WTC11 (cell line): ENCODE results near the gene RASGRP3. TPM values are rescaled to one million over a fixed set of nuclear protein-coding genes. Genes with fewer than 3 reads are reported as not detected.
"Not testable (repeated sequence)": the region's sequence is repeated elsewhere in the genome, so short reads cannot be mapped to it uniquely, and the experiment has no call there.

Experiments used
- ATAC-seq: fragments of 200-7000 bp; cut with Tn5 transposase; 2 replicates; pipeline ENCODE4 v1.10.0; 2021; ENCODE audit warnings: mild to moderate bottlenecking, moderate library complexity
- CTCF ChIA-PET: fragments of 300-600 bp; sonication (Branson Sonifier 250); formaldehyde crosslinking; loops from one replicate; lab custom pipeline; 2021; ENCODE audit warnings: antibody characterized with exemption; lab: Charles Lee
- POLR2A ChIA-PET: fragments of 350-600 bp; sonication (Branson Sonifier 250); formaldehyde crosslinking; loops from one replicate; lab custom pipeline; 2021; ENCODE audit warnings: antibody characterized with exemption; lab: Charles Lee
- DNase-seq: peaks from one replicate; pipeline ENCODE4 v3.0.0; 2021; ENCODE audit warnings: low spot score
- H3K27ac Mint-ChIP-seq: 2 replicates; pipeline ENCODE4 v1.8.0; 2021; ENCODE audit warnings: mixed read lengths
- H3K27me3 Mint-ChIP-seq: 2 replicates; pipeline ENCODE4 v1.8.0; 2021; ENCODE audit warnings: low read depth, mild to moderate bottlenecking, moderate library complexity, mixed read lengths
- H3K36me3 Mint-ChIP-seq: 2 replicates; pipeline ENCODE4 v1.8.0; 2021; ENCODE audit warnings: mixed read lengths
- H3K4me1 Mint-ChIP-seq: 2 replicates; pipeline ENCODE4 v1.8.0; 2022; ENCODE audit warnings: mixed read lengths
- H3K4me3 Mint-ChIP-seq: 2 replicates; pipeline ENCODE4 v1.8.0; 2021; ENCODE audit warnings: mild to moderate bottlenecking, moderate library complexity, mixed read lengths
- H3K9me3 Mint-ChIP-seq: 2 replicates; pipeline ENCODE4 v1.8.0; 2021; ENCODE audit warnings: mixed read lengths
- AFF4 ChIP-seq: sonication (generic); formaldehyde crosslinking; IDR thresholded peaks from 2 replicates; pipeline ENCODE4 v1.8.1; 2023; ENCODE audit warnings: mild to moderate bottlenecking, missing genetic modification reagents, borderline replicate concordance
- ATF2 ChIP-seq: sonication (generic); formaldehyde crosslinking; IDR thresholded peaks from 2 replicates; pipeline ENCODE4 v1.8.1; 2022; ENCODE audit warnings: low read depth, missing genetic modification reagents, borderline replicate concordance
- ATF3 ChIP-seq: sonication (generic); formaldehyde crosslinking; conservative IDR thresholded peaks from 2 replicates; pipeline ENCODE4 v1.8.1; 2022; ENCODE audit warnings: mild to moderate bottlenecking, missing genetic modification reagents
- CREM ChIP-seq: sonication (generic); formaldehyde crosslinking; IDR thresholded peaks from 2 replicates; pipeline ENCODE4 v1.8.1; 2022; ENCODE audit warnings: mild to moderate bottlenecking, missing genetic modification reagents, moderate library complexity
- FOXK1 ChIP-seq: sonication (generic); formaldehyde crosslinking; IDR thresholded peaks from 2 replicates; pipeline ENCODE4 v1.8.0; 2022; ENCODE audit warnings: mild to moderate bottlenecking, moderate library complexity, missing genetic modification reagents
- GABPB1 ChIP-seq: sonication (generic); formaldehyde crosslinking; IDR thresholded peaks from 2 replicates; pipeline ENCODE4 v1.8.1; 2023; ENCODE audit warnings: mild to moderate bottlenecking, missing genetic modification reagents
- GTF2I ChIP-seq: fragments of 250-450 bp; sonication (Bioruptor Pico); conservative IDR thresholded peaks from 2 replicates; pipeline ENCODE4 v1.4.0; 2021; ENCODE audit warnings: mild to moderate bottlenecking
- IRF2 ChIP-seq: sonication (generic); formaldehyde crosslinking; IDR thresholded peaks from 2 replicates; pipeline ENCODE4 v1.8.0; 2022; ENCODE audit warnings: low read depth, missing genetic modification reagents, borderline replicate concordance
- MLX ChIP-seq: sonication (generic); formaldehyde crosslinking; IDR thresholded peaks from 2 replicates; pipeline ENCODE4 v1.8.1; 2023; ENCODE audit warnings: mild to moderate bottlenecking, missing genetic modification reagents, moderate library complexity
- OVOL2 ChIP-seq: fragments of 250-450 bp; sonication (Bioruptor Pico); IDR thresholded peaks from 2 replicates; pipeline ENCODE4 v1.9.0; 2021; ENCODE audit warnings: mild to moderate bottlenecking, borderline replicate concordance
- PREB ChIP-seq: sonication (generic); formaldehyde crosslinking; IDR thresholded peaks from 2 replicates; pipeline ENCODE4 v1.8.1; 2022; ENCODE audit warnings: mild to moderate bottlenecking, missing genetic modification reagents, moderate library complexity, borderline replicate concordance
- PRRX2 ChIP-seq: fragments of 250-450 bp; sonication (Bioruptor Pico); IDR thresholded peaks from 2 replicates; pipeline ENCODE4 v1.8.0; 2021; ENCODE audit warnings: mild to moderate bottlenecking
- SMAD4 ChIP-seq: sonication (generic); formaldehyde crosslinking; IDR thresholded peaks from 2 replicates; pipeline ENCODE4 v1.8.0; 2022; ENCODE audit warnings: mild to moderate bottlenecking, missing genetic modification reagents
- STAT6 ChIP-seq: sonication (generic); formaldehyde crosslinking; conservative IDR thresholded peaks from 2 replicates; pipeline ENCODE4 v1.8.1; 2023; ENCODE audit warnings: mild to moderate bottlenecking, low read depth, missing genetic modification reagents, moderate library complexity
- TEAD1 ChIP-seq: sonication (generic); formaldehyde crosslinking; IDR thresholded peaks from 2 replicates; pipeline ENCODE4 v1.8.0; 2022; ENCODE audit warnings: mild to moderate bottlenecking, missing genetic modification reagents
- ZMAT4 ChIP-seq: fragments of 250-450 bp; sonication (Bioruptor Pico); IDR thresholded peaks from 2 replicates; pipeline ENCODE4 v1.9.0; 2021; ENCODE audit warnings: mild to moderate bottlenecking
- ZNF232 ChIP-seq: sonication (generic); formaldehyde crosslinking; IDR thresholded peaks from 2 replicates; pipeline ENCODE4 v1.8.0; 2022; ENCODE audit warnings: mild to moderate bottlenecking, missing genetic modification reagents
- ZNF317 ChIP-seq: sonication (generic); formaldehyde crosslinking; IDR thresholded peaks from 2 replicates; pipeline ENCODE4 v1.8.1; 2023; ENCODE audit warnings: low read depth, mild to moderate bottlenecking, moderate library complexity, missing genetic modification reagents, borderline replicate concordance
- ZNF396 ChIP-seq: fragments of 250-450 bp; sonication (Bioruptor Pico); IDR thresholded peaks from 2 replicates; pipeline ENCODE4 v1.8.0; 2021; ENCODE audit warnings: mild to moderate bottlenecking, moderate library complexity, borderline replicate concordance
- ZNF416 ChIP-seq: fragments of 250-450 bp; sonication (Bioruptor Pico); IDR thresholded peaks from 2 replicates; pipeline ENCODE4 v1.9.0; 2021; ENCODE audit warnings: mild to moderate bottlenecking, inconsistent platforms
- total RNA-seq: library from RNA; stranded (reverse); gene quantifications from 3 replicates; pipeline ENCODE4 v1.2.3, GENCODE V29; 2021

The RASGRP3 gene
- total RNA-seq, 1 experiment from 2014 or later = 0.11 TPM

- H3K4me3 Mint-ChIP-seq, ATAC-seq, POLR2A ChIA-PET, H3K27ac Mint-ChIP-seq, H3K27me3 Mint-ChIP-seq, H3K4me1 Mint-ChIP-seq, CTCF ChIA-PET, H3K9me3 Mint-ChIP-seq, DNase-seq, H3K36me3 Mint-ChIP-seq: not testable (repeated sequence)
These were observed 13.9 kb upstream of the RASGRP3 start for GRCh38 chr2:33462512-33462911.

GRCh38 chr2:33467413-33467812, 9.0 kb upstream of the RASGRP3 start:
- ATAC-seq (no peak), DNase-seq (no peak)
- no peak overlapping the region for H3K4me3 Mint-ChIP-seq
- H3K9me3 Mint-ChIP-seq = no peaks in the 10 kb centered on the region
- POLR2A ChIA-PET = no interaction called here
- H3K4me1 Mint-ChIP-seq = no peaks in the 10 kb centered on the region
- TF ChIP-seq PRRX2 (no peak), GTF2I (CRISPR knock-in tag) (no peak), ZNF317 (CRISPR knock-in tag) (no peak), SMAD4 (CRISPR knock-in tag) (no peak), GABPB1 (CRISPR knock-in tag) (no peak), ZMAT4 (CRISPR knock-in tag) (no peak), ZNF396 (no peak), MLX (no peak), FOXK1 (CRISPR knock-in tag) (no peak), ZNF232 (CRISPR knock-in tag) (no peak), ATF3 (no peak), ZNF416 (CRISPR knock-in tag) (no peak), IRF2 (CRISPR knock-in tag) (no peak), TEAD1 (CRISPR knock-in tag) (no peak), STAT6 (CRISPR knock-in tag) (no peak), CREM (no peak), ATF2 (CRISPR knock-in tag) (no peak), PREB (no peak), AFF4 (no peak), OVOL2 (CRISPR knock-in tag) (no peak)
- CTCF ChIA-PET = no interaction called here
- H3K27me3 Mint-ChIP-seq = no peaks in the 10 kb centered on the region; the same call in 1 of the 2 replicates
- H3K27ac Mint-ChIP-seq = no peak overlapping the region
- H3K36me3 Mint-ChIP-seq = no peaks in the 10 kb centered on the region
